ENCODE results near the gene GHR.

Gene GHR

GRCh38 chr5:42423285-42424165, at the start of gene GHR:
Gene GHR (plus strand): TSS chr5:42423439. CDS start chr5:42565875, 142,436 bp downstream.
- peak; percentile 67 for DNase-seq

GRCh38 chr5:42374679-42375273, 48.5 kb upstream of the GHR start:
- DNase-seq: no peak

- no peak for DNase-seq
Measured at GRCh38 chr5:42377496-42377895, 45.7 kb upstream of the GHR start.

- DNase-seq: no peak
Measured at GRCh38 chr5:42381973-42382372, 41.3 kb upstream of the GHR start.

- DNase-seq: no peak
Measured at GRCh38 chr5:42387563-42387962, 35.7 kb upstream of the GHR start.

- no peak for DNase-seq
Measured at GRCh38 chr5:42390115-42390514, 33.1 kb upstream of the GHR start.

- no peak for DNase-seq
Measured at GRCh38 chr5:42392917-42393316, 30.3 kb upstream of the GHR start.

- no peak for DNase-seq
Measured at GRCh38 chr5:42396111-42396510, 27.1 kb upstream of the GHR start.

GRCh38 chr5:42397267-42397666, 26.0 kb upstream of the GHR start:
- DNase-seq: no peak

GRCh38 chr5:42399702-42400101, 23.5 kb upstream of the GHR start:
- DNase-seq: no peak

- DNase-seq: no peak
Measured at GRCh38 chr5:42400474-42400873, 22.8 kb upstream of the GHR start.

- no peak for DNase-seq
Measured at GRCh38 chr5:42403236-42403635, 20.0 kb upstream of the GHR start.

GRCh38 chr5:42404366-42404765, 18.9 kb upstream of the GHR start:
- DNase-seq: no peak

- no peak for DNase-seq
Measured at GRCh38 chr5:42419294-42419693, 3.9 kb upstream of the GHR start.

- DNase-seq: no peak
Measured at GRCh38 chr5:42422656-42423280, 471 bp upstream of the GHR start.

- no peak for DNase-seq
Measured at GRCh38 chr5:42426016-42426415, 2.8 kb downstream of the GHR start.

- no peak for DNase-seq
Measured at GRCh38 chr5:42429694-42430093, 6.5 kb downstream of the GHR start.

- DNase-seq: no peak
Measured at GRCh38 chr5:42434047-42434724, 10.9 kb downstream of the GHR start.

GRCh38 chr5:42436051-42436450, 12.8 kb downstream of the GHR start:
- no peak for DNase-seq

- no peak for DNase-seq
Measured at GRCh38 chr5:42454216-42454995, 31.2 kb downstream of the GHR start.

- no peak for DNase-seq
Measured at GRCh38 chr5:42461033-42461432, 37.8 kb downstream of the GHR start.

GRCh38 chr5:42461507-42461906, 38.3 kb downstream of the GHR start:
- DNase-seq: no peak

- no peak for DNase-seq
Measured at GRCh38 chr5:42462083-42462482, 38.8 kb downstream of the GHR start.
